Prostate gland (tissue), 2 donors: Measurements from ENCODE around the gene CDX1. TPM values are rescaled to one million over a fixed set of nuclear protein-coding genes. Genes with fewer than 3 reads are reported as not detected.

Experiments used
- DNase-seq: peaks from one replicate; pipeline ENCODE4 v3.0.0-alpha.2; 2019; ENCODE audit warnings: low spot score
- H3K27ac ChIP-seq, 2 donors: fragments of 200-600 bp; sonication (generic); 2 replicates each; pipeline ENCODE4 v1.5.1; 2017 to 2019
- H3K27me3 ChIP-seq: fragments of 200-600 bp; sonication (generic); replicated peaks from 2 replicates; pipeline ENCODE4 v1.5.1; 2019; ENCODE audit not compliant: insufficient read depth
- H3K36me3 ChIP-seq, 2 donors: fragments of 200-600 bp; sonication (generic); 1 replicate in 1 of 2; 2 replicates in 1 of 2; pipeline versions ENCODE4 v1.5.1 to v1.8.1; 2017 to 2019
- H3K4me1 ChIP-seq: fragments of 200-600 bp; sonication (generic); replicated peaks from 2 replicates; pipeline ENCODE4 v1.5.1; 2019
- H3K4me3 ChIP-seq, 2 donors: fragments of 200-600 bp; sonication (generic); 2 replicates each; pipeline ENCODE4 v1.5.1; 2017 to 2019
- H3K9me3 ChIP-seq: fragments of 200-600 bp; sonication (generic); 2 replicates; pipeline ENCODE4 v1.5.1; 2017
- CTCF ChIP-seq, 4 experiments: fragments of 200-600 bp in 2 of 4; fragments of 450-650 bp in 2 of 4; sonication (generic) in 2 of 4; IDR thresholded peaks; 1 replicate in 3 of 4; 2 replicates in 1 of 4; pipeline ENCODE4 v1.5.1; 2016 to 2019; ENCODE audit warnings: antibody characterized with exemption in 4 of 4, mild to moderate bottlenecking in 2 of 4, moderate library complexity in 2 of 4
- POLR2A ChIP-seq: fragments of 450-650 bp; IDR thresholded peaks from one replicate; pipeline ENCODE4 v1.6.1; 2016; ENCODE audit warnings: antibody characterized with exemption, mild to moderate bottlenecking
- POLR2AphosphoS5 ChIP-seq: sonication (generic); formaldehyde crosslinking; IDR thresholded peaks from one replicate; pipeline ENCODE4 v1.6.1; 2017; ENCODE audit warnings: antibody characterized with exemption
- WGBS: methylation state at CpG from one replicate; pipeline ENCODE4 v1.1.5; 2018; 5-methylcytosine and 5-hydroxymethylcytosine counted together
- intact Hi-C: fragments of 100-400 bp; cut with DNase I; formaldehyde crosslinking; loops from one replicate; pipeline ENCODE4 v1.14.2; 2022
- total RNA-seq, 2 donors: library from RNA; depleted of rRNA; stranded (reverse); fragments of >200 nt; gene quantifications; one replicate each; pipeline ENCODE4 v1.1.0, GENCODE V29; 2016

Gene CDX1
- total RNA-seq, 2 donors from 2014 or later: 3.2 TPM; not detected in 1

- H3K9me3 ChIP-seq: no peaks in the 10 kb centered on the region
- DNase-seq: no peak
- no peak for TF ChIP-seq POLR2A
- no peak for TF ChIP-seq POLR2AphosphoS5
- no peak for TF ChIP-seq CTCF (IDR thresholded peaks at IDR 0.05)
- intact Hi-C loops: loop anchor here (2.0 kb wide), 1 partner anchor 13 kb away; no protein-coding TSS in a partner anchor
- H3K4me3 ChIP-seq: peak overlapping the region; percentile 28 to 33
- H3K36me3 ChIP-seq: no peaks in the 10 kb centered on the region
- peak overlapping the region; percentile 71 to 73 for H3K27ac ChIP-seq
- no peaks in the 10 kb centered on the region for H3K27me3 ChIP-seq
- no peaks in the 10 kb centered on the region for H3K4me1 ChIP-seq
- WGBS: 44% methylated on average over 9 of the region's 9 CpGs
These were observed 12.5 kb upstream of the CDX1 start for GRCh38 chr5:150153957-150154617.

GRCh38 chr5:150154618-150155128, 11.9 kb upstream of the CDX1 start:
- no peaks in the 10 kb centered on the region for H3K4me1 ChIP-seq

GRCh38 chr5:150155258-150156026, 11.1 kb upstream of the CDX1 start, which contains the start of gene PDGFRB:
Gene PDGFRB (minus strand): TSS chr5:150155845. CDS start chr5:150137047, 18,798 bp downstream.
- TF ChIP-seq POLR2A (no peak), POLR2AphosphoS5 (peak; percentile 55)
- 3% methylated on average over 17 of the region's 17 CpGs for WGBS
- H3K4me3 ChIP-seq: peak within 1 kb of the TSS; percentile 28 to 33
- H3K36me3 ChIP-seq: no peaks in the 10 kb centered on the region
- H3K4me1 ChIP-seq: no peaks in the 10 kb centered on the region
- H3K27ac ChIP-seq: peak within 1 kb of the TSS; percentile 71 to 73
- peak; percentile 47 for DNase-seq
- intact Hi-C loops: loop anchor here (2.0 kb wide), 2 partner anchors 15 to 25 kb away; no protein-coding TSS in a partner anchor
- no peaks in the 10 kb centered on the region for H3K9me3 ChIP-seq
- no peaks in the 10 kb centered on the region for H3K27me3 ChIP-seq

More at GRCh38 chr5:150154618-150155128, 11.9 kb upstream of the CDX1 start:
- Histone ChIP-seq H3K9me3 (no peaks in the 10 kb centered on the region), H3K27ac (peak overlapping the region; percentile 71 to 73), H3K27me3 (no peaks in the 10 kb centered on the region), H3K36me3 (no peaks in the 10 kb centered on the region), H3K4me3 (peak overlapping the region; percentile 28 to 33)
- DNase-seq: no peak
- TF ChIP-seq POLR2AphosphoS5: no peak
- TF ChIP-seq POLR2A: no peak
- WGBS: 59% methylated on average over 7 of the region's 7 CpGs
- intact Hi-C loops: loop anchor here (2.0 kb wide), 1 partner anchor 14 kb away; no protein-coding TSS in a partner anchor

GRCh38 chr5:150156027-150156368, 10.6 kb upstream of the CDX1 start:
- Histone ChIP-seq H3K27ac (peak overlapping the region; percentile 71 to 73), H3K4me1 (no peaks in the 10 kb centered on the region), H3K36me3 (no peaks in the 10 kb centered on the region), H3K4me3 (peak overlapping the region; percentile 28 to 33), H3K27me3 (no peaks in the 10 kb centered on the region), H3K9me3 (no peaks in the 10 kb centered on the region)
- no peak for DNase-seq
- TF ChIP-seq POLR2AphosphoS5 (no peak), CTCF (IDR thresholded peaks at IDR 0.05) (no peak), POLR2A (no peak)
- intact Hi-C loops: loop anchor here (2.0 kb wide), 1 partner anchor 25 kb away; no protein-coding TSS in a partner anchor
- 6% methylated on average over 9 of the region's 9 CpGs for WGBS

- H3K27me3 ChIP-seq: no peaks in the 10 kb centered on the region
- whole genome bisulfite sequencing: 76% methylated on average over 4 of the region's 4 CpGs
- intact Hi-C loops: loop anchor here (2.0 kb wide), 1 partner anchor 26 kb away; no protein-coding TSS in a partner anchor
- no peaks in the 10 kb centered on the region for H3K36me3 ChIP-seq
- no peak for DNase-seq
- no peaks in the 10 kb centered on the region for H3K9me3 ChIP-seq
- no peak overlapping the region for H3K4me3 ChIP-seq
- no peaks in the 10 kb centered on the region for H3K4me1 ChIP-seq
- TF ChIP-seq CTCF (IDR thresholded peaks at IDR 0.05): no peak
- no peak for TF ChIP-seq POLR2A
- no peak for TF ChIP-seq POLR2AphosphoS5
- H3K27ac ChIP-seq: peak overlapping the region; percentile 71 to 73
These were observed 10.0 kb upstream of the CDX1 start for GRCh38 chr5:150156540-150156939.
